Measurements from ENCODE around the gene RASA3.
"Not testable (repeated sequence)": the region's sequence is repeated elsewhere in the genome, so short reads cannot be mapped to it uniquely, and the experiment has no call there.

Gene RASA3

DNA sequence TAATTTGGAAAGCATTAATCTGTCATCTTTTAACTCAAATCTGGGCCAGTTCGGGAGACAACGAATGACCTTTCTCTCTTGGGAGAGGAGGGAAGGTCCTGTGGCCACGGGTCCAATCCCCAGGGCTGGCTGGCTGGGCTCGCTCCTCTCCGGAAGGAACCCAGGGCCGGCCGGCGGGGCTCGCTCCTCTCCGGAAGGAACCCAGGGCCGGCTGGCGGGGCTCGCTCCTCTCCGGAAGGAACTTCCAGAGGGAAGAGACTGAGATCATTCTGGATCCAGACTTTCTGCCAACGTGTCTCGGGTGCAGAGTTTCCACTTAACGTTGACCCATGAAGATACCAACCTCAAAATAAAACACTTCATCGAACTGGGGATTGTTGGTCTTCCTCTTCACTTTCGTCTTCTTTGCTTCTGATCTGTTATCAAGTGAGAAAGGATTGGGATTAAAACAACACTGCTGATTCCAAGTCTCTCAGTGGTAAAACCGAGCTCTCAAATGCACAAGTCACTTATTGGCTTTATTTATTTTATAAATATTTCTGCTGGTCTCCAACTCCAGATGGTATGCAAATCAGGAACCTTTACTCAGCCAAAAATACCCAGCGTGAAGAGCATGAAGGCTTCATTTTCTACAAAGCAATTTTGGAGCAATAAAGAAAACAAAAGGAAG lies 105.2 kb downstream of the RASA3 start:
- no peak for DNase-seq

GRCh38 chr13:114026481-114026880 lies 105.9 kb downstream of the RASA3 start:
- DNase-seq = no peak

DNA sequence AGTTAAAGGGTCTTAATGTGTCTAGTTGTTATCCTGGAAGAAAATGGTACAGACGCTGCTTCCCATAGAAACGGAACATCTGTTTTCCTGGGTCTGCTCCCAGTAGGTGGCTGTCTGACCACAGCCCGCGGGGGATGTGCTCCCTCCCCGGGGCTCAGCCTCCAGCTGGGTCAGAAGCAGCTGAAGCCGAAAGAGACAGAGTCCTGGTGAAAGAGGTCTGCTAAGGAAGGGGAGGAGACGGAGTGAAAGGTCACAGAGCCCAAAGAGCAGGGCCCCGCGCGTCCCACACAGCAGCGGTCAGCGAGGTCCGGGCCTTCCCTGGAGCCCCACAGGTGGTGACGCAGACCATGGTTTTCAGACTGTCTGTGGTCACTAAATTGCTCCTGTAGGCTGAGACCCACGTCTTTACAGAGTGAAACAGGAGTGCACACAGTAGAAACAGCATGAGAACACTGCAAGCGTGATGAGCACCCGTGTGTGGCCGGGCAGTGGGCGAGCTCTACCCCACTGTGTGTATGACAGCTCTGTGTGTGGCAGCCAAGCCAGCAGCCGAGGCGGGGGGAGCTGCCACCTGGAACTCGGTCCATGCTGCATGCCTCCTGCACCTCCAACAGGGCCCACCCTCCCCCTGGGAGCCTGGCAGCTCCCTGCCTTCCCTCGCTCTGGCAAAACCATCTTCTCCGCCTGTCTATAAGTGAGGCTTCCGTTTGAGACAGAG lies 106.5 kb downstream of the RASA3 start:
- no peak for DNase-seq

- no peak for DNase-seq
Measured at GRCh38 chr13:114025405-114025713, 107.1 kb downstream of the RASA3 start.

DNA sequence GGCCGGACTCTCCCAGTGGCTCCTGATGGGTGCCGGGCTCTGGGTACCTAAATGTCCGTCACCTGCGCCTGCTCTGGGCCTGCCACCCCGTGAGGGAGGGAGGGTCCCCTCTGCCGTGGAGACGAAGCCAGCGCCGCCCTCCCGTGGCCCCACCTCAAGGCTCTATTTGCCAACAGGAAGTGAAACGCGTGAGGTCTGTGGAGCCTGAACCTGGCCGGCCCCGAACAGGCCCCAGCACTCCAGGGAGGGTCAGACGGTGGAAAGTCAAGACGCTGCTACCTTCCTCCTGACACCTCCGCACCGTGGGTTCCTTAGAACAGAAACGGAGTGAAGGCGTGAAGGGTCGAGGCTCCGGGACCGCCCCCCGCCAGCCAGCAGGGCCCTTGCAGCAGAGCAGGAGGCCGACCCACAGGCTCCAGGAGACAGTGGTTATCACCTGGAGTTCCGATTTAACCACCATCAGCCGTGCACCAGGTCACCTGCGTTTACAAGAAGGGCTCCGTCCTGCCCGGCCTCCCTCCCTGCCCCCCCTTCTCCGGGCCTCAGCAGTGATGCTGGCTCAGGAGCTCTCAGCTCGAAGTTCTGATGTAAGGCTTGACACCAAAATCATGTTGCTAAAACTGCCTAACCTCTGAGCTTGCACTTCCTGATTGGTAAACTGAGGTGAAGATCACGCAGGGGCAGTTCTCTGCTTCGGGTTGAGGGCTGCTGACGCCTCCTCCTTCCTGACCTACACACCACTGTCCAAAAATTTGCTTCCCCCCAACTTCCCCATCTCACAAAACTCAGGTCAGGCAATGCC lies 107.6 kb downstream of the RASA3 start:
- no peak for DNase-seq

DNA sequence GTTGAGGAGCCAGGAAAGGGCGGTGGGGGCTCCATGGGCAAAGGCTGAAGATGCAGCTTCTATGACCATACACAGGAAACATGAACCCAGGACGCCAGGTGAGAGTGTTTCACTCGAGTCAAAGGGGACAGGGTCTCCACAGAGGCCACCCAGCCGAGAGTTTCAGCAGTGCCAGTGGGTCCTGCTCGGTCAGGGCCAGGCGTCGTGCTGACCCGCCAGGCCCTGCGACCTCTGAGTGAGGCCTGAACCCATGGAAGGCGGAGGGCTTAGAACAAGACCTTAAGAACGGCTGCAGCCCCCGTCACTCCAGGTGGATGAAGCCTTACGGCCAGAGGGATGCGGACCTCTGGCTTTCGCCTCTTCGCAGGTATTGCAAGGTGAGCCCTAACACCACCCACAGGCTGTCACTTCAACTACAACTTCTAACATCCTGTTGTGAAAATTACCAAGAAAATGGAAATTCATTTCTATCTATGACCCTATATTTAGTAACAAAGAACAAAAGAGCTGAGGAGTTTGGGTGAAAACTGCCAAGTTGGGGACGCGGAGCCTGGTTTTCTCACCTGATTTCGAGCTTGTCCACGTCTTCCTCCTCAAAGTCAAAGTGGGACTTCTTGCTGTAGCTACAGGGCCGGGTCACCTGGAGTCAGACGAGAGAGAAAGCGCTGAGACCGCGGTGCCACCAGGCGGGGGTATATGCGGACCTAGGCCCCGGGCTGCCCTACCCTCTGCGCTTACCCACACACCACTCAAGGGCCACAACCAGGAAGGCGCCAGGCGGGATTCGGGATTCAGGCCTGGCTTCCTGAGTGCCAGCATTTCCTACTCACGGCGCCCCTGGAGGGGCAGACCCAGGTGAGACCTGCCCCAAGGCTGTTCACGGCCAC lies 108.5 kb downstream of the RASA3 start:
- no peak for DNase-seq

- DNase-seq = no peak
Measured at GRCh38 chr13:114022876-114023275, 109.5 kb downstream of the RASA3 start.

DNA sequence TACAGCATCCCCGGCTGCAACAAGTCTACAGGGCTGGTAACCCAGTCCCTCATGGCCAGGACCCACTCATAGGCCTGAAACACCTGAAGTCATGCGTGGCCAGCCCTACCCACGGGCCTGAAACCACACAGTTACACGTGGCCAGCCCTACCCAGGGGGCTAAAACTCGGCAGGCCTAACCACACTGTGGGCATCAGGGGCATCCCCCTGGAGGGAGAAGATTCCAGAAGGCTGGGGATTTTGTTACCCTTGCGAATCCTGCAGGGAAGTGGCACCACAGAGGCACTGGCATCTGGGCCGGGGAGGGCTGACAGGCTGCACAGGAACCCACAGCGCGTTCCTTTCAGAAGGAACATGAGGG lies 110.1 kb downstream of the RASA3 start:
- DNase-seq = no peak

DNA sequence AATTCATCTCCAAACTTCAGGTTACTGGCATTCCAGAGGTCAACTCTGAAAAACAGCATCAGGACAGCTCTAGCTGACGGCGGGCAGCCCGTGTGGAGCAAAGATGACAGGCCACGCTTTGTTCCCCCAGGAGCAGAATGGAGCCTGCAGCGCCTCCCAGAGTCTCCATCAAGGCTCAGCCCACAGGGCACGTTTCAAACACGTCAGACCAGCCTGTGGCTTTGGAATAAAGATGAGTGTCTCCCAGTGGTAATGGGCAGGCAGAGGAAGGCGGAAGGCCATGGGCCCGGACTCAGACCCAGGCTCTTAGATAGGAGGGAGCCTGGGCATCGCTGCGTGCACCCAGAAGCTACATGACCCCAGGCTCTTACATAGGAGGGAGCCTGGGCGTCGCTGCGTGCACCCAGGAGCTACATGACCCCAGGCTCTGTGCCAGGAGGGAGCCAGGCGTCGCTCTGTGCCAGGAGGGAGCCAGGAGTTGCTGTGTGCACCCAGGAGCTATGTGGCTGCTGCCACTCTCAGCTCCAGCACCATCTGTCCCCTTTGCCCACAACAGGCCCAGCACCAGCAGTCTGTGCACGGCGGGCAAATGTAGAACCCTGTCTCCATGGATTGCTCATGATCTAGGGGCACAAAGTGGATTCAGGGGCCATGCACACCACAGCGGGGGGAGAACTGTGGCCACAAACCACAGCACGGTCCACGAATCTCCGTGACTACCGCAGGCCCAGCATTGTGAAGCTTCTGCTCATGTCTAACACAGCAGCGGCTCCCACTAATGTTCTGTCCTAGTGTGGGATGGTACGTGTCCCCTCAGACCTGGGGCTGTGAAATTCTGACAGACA lies 110.7 kb downstream of the RASA3 start:
- DNase-seq = no peak

GRCh38 chr13:114020750-114021463 lies 111.5 kb downstream of the RASA3 start:
- no peak for DNase-seq

DNA sequence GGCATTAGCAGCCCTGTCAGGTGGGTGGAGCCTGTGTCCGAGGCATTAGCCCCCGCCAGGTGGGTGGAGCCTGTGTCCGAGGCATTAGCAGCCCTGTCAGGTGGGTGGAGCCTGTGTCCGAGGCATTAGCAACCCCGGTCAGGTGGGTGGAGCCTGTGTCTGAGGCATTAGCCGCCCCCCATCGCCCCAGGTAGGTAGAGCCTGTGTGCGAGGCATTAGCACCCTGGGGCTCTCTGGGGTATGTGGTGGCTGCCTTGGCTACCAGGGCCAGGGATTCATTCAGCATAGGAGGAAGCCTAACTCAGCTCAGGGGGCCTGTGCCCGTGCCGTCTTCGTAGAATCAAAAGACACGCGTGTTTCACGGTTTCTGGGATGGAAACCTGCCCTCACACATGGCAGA lies 112.3 kb downstream of the RASA3 start:
- DNase-seq = not testable (repeated sequence)

GRCh38 chr13:114019367-114019766 lies 113.1 kb downstream of the RASA3 start:
- DNase-seq = no peak

- no peak for DNase-seq
Measured at GRCh38 chr13:114018461-114019055, 113.9 kb downstream of the RASA3 start.

DNA sequence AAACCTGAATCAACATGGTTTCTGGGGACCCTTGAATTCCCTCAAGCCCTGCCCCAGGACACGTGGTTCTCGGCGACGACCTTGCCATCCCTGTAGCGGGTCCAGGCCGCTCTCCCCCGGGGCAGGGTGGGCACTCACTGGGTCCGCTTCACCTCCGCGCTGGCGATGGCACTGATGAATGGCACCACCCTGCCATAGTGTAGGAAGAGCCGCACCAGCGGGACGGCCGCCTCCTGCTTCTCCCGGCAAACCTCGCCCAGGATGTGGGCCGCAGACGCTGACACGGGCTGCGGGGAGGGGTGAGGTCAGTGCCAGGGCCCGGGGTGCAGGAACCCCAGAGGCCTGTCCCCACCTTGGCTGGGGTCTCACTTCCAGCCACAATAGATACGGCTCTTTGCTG lies 114.5 kb downstream of the RASA3 start:
- no peak for DNase-seq

DNA sequence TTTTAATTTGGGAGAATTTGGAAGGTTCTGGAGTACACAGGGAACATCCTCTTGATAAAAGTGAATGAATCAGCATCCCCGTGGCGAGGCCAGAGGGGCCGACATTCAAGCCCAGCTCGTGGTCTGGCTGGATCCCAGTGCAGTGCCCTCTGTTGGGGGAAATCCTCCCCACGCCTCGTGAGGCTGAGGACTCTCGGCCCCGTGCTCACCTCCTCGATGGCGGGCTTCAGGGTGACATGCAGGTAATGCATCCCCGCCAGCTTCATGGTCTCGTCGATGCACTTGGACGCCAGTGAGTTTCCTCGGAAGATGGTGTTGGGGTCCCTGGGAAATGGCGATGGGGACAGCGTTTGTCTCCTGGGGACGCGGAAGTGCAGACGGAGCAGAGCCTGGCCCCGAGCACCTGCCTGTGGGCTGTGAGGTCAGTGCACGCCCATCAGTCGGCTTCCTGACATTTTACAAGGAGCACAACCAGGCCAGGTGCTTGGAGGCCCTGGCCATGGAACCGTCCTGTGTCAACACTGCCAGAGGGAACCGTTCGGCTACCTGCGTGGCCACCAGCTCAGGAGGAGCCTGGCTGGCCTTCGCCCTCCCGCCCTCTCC lies 115.3 kb downstream of the RASA3 start:
- DNase-seq = no peak

GRCh38 chr13:114016321-114017027 lies 115.9 kb downstream of the RASA3 start:
- DNase-seq = no peak

GRCh38 chr13:114015969-114016295 lies 116.5 kb downstream of the RASA3 start:
- no peak for DNase-seq

- DNase-seq = no peak
Measured at GRCh38 chr13:114015111-114015968, 117.1 kb downstream of the RASA3 start.
